GM18517 (cell line): ENCODE results near the gene SECISBP2.
"Not testable (repeated sequence)": the region's sequence is repeated elsewhere in the genome, so short reads cannot be mapped to it uniquely, and the experiment has no call there.

ENCODE experiments used
- ATAC-seq: cut with Tn5 transposase; IDR thresholded peaks from one replicate; pipeline ENCODE4 v1.9.1; 2021; ENCODE audit warnings: mild to moderate bottlenecking, moderate library complexity; ENCODE audit not compliant: unreplicated experiment

Gene SECISBP2

DNA sequence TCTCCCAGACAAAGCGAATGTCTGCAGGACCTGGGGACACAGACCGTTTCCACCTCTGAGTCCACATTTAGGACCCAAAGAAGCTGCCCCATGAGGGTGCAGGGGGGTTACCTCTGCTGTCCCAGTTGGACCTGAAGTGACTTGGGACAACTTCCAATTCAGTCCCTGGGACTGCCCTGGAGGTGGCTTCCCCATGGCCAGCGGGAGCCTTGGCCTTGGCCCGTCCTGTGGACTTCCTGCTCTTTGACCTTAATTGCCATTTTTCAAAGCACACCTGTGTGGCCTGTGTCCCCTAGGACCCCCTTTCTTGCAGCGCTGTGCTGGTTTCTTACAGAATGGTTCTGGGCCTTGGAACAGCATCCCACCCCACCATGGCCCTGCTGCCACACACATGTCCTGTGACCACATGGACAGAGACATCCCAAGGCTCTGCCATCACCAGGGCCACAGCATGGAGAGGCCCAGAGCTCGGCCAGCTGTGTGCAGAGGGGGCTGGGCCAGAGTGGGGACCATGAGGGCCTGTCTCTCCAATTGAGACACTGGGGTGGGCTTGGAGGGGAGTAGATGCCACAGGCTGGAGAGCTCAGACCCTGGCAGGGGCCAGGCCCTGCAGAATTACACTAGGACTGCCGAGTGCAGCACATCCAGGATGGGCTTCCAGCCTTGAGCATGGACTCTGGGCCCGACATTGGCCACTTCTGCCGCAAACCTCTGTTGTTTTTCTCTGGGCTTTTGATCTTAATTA lies 45.8 kb downstream of the SECISBP2 start:
- no peak for ATAC-seq

- ATAC-seq, result no peak
Measured at GRCh38 chr9:89364666-89365531, 46.6 kb downstream of the SECISBP2 start.

DNA sequence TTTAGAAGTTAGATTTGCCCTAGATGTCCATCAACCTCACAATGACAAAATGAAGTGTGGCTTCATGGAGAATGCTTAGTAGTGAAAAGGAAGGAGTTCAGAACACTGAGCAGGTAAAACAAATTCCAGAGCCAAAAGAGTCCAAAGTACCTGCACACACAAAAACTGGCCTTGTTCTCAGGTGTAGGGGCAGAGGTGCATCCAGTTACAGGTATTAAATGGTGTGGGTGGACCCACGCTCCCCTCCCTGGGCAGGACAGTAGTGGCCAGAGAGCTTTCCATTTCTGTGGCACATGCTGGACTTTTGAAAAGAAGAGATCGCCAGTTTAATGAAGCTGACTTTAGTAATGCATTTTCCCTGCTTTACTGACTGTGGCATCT lies 47.2 kb downstream of the SECISBP2 start:
- ATAC-seq, result no peak

DNA sequence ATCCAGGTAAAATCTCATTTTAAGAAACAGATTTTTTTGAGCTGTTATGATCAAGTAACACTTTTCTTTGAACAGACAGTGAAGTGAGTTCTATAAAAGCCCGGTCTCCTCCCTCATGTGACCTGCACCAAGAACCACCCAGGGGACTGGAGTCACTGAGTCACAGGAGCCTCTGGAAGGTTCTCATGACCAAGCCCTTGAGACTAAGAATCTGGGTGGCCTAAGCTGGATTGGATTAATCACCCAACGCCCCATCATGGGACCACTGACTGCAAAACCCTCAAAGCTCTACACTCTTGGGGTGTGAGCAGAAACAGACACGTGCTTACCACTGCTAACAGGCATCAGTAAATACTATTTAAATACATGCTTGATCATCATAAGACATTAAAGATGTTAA lies 48.4 kb downstream of the SECISBP2 start:
- ATAC-seq, result no peak

- no peak for ATAC-seq
Measured at GRCh38 chr9:89367281-89367680, 49.0 kb downstream of the SECISBP2 start.

DNA sequence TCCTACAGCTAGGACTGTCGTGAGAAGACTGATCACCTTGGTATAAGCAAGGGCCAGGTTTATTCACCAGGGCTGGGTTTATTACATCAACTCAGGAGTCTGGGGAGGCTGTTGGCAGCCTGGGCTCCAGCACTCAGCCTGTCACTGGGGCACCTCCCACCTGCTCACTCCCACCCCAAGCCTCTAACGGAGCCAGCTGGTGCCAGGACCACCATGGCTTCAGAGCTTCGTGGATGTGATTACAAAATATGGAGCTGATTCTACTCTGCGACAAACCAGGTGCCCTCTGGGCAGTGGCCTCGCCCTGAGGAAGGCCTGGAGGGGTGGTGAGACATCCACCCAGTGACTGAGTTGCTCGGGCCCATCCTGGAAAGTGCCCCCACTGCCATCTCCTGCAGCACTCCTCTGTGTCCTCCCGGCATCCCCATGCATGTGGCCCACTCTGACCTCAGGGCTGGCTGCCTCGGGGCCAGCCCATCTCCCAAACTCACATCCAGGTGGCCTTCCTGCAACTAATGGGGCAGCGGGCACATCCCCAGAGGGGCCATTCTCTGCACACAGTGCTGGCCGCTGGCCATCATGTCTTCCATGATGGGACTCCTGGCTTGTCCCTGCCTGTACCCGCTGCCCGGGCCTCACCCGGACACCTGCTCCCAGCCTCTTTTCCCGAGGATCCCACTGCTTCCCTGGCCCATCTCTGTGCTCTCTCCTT lies 49.6 kb downstream of the SECISBP2 start:
- no peak for ATAC-seq

DNA sequence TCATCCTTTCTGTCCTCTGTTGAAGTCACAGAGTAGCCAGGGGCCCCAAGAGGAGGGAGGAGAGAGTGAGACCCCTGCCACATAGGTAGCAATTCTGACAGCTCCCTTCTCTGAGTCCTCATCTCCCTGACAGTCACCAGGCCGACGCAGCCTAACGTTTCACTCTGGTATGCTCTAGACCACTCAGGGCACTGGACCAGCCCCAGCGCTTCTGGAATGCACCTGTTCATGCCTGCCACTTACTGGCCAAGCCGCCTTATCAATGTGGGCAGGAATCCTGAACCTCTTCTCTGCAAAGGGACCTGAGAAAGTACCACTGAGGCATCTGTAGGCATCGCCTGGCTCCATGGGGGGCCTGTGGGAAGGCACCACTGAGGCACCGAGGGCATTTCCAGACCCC lies 50.2 kb downstream of the SECISBP2 start:
- no peak for ATAC-seq

DNA sequence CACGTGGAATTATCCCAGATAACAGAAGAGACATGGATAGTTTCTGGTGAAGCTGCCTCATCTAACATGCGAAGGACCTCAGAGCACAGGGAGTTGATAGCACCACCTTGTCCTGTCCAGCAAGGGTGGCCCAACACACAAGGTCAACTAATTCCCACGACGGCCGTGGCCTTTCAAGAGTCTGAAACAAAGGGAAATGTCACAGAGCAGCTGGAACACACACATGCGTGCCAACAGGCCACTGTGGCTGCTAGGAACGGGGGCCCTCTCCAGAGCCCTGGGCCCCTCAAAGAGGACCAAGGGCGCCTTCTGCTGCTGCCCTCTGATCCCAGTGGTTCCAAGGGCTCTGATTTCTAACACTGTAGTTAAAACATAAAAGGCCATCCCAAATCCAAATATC lies 50.7 kb downstream of the SECISBP2 start:
- no peak for ATAC-seq

- no peak for ATAC-seq
Measured at GRCh38 chr9:89370593-89370992, 52.3 kb downstream of the SECISBP2 start.

DNA sequence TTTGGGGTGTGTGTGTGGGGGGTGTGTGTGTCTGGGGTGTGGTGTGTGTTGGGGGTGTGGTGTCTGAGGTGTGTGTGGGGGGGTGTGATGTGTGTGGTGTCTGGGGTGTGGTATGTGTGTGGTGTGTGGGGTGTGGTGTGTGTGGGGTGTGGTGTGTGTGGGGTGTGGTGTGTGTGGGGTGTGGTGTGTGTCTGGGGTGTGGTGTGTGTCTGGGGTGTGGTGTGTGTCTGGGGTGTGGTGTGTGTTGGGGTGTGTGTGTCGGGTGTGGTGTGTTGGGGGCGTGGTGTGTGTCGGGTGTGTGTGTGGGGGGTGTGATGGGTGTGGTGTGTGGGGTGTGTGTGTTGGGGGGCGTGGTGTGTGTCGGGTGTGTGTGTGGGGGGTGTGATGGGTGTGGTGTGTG lies 53.5 kb downstream of the SECISBP2 start:
- not testable (repeated sequence) for ATAC-seq

- ATAC-seq, result no peak
Measured at GRCh38 chr9:89372230-89372816, 54.0 kb downstream of the SECISBP2 start.

GRCh38 chr9:89372979-89373378 lies 54.7 kb downstream of the SECISBP2 start:
- ATAC-seq, result no peak

DNA sequence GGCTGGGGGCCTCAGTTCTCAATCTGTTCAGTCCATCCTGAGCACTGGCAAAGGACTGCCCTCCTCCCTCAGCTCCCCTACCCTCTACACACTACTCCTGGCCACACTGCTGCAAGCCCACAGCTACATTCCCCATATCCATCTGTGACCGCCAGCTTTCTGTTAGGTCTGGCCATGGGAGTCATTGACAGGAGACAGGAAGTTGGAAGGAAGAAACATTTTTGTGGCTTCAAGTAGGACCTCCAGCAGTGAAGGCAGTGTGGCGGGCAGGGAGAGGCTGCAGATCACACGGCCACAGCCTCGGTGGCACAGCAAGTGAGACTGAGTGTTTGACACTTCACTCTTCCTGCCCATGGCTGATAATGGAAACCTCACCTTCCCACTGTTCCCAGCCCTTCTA lies 55.9 kb downstream of the SECISBP2 start:
- ATAC-seq, result no peak

- ATAC-seq, result peak; percentile 55
Measured at GRCh38 chr9:89375191-89375760, 57.0 kb downstream of the SECISBP2 start.

DNA sequence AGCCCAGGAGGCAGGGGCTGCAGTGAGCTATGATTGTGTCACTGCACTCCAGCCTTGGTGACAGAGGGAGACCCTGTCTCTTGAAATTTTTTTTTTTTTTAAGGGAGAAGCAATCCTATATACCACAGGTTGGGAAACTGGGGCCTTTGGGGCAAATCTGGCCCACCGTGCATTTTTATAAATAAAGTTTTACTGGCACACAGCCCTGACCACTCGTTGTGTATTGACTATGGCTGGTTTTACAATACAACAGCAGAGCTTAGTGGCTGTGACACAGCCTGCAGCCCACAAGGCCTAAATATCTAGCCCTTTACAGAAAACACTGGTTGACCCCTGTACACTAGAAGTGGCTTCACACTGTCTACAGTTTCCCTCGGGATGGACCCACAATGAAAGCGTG lies 58.0 kb downstream of the SECISBP2 start:
- no peak for ATAC-seq

DNA sequence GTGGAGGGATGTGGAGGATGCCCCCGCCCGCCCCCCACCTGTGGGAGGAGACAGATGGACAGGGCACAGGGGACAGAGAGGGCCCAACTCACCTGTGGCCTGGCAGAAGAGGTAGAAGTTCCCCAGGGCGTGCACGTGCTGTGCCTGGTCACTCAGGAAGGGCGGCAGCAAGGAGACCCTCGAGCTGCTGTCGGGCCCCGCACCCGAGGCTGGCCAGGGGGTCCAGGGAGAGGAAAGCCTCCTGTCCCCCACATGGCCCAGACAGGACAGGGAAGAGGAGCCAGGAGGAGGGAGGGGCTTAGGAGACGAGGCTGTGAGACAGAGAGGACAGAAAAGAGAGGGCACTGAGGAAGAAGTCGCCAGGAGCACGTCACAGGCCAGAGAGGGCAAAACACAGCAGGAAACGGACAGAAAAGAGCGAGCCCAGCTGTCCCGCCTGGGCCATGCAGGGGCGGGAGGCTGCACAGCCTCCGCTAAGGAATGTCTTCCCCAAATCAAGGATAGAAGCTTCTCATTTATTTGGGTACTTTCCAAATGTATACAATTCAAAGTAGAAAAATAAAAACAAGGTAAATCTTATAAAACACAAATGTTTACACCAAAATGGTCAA lies 58.5 kb downstream of the SECISBP2 start:
- ATAC-seq, result no peak

DNA sequence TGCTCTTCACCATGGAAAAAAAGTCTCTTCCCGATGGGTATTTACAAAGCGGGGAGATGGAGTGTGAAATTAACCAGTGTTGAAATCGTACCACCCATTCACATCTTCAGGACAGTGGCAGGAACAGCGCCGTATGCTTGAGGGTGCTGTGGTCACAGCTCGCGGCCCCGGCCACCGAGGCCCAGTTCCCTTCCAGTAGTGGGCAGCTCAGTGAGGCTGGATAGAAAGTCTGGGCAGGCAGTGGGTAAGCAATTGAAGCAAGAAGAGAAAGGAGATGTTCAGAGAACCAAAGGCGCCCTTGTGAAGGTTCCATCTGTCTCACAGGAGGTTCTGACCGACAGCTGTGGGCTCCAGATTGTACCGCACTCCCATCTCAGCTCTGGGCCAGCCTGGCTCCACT lies 59.1 kb downstream of the SECISBP2 start:
- ATAC-seq, result no peak

- no peak for ATAC-seq
Measured at GRCh38 chr9:89378541-89378940, 60.2 kb downstream of the SECISBP2 start.

DNA sequence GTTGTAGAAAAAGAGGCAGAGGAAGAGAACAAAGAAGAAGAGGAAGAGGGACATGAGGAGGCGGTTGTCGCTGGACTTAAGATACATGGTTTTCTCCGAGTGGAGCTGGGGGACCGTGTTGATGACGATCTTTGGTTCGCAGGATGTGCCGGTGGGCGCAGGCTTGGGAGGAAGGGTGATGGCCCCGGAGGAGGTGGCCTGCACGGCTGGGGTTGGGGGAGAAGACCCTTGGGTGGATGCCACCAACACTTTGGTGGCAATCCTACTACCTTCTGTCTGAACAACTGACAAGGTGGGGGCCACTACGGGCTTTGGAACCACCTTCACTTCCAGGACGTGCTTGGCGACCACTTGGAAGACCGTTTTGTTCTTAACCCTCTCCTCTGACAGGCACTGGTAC lies 60.7 kb downstream of the SECISBP2 start:
- ATAC-seq, result no peak

DNA sequence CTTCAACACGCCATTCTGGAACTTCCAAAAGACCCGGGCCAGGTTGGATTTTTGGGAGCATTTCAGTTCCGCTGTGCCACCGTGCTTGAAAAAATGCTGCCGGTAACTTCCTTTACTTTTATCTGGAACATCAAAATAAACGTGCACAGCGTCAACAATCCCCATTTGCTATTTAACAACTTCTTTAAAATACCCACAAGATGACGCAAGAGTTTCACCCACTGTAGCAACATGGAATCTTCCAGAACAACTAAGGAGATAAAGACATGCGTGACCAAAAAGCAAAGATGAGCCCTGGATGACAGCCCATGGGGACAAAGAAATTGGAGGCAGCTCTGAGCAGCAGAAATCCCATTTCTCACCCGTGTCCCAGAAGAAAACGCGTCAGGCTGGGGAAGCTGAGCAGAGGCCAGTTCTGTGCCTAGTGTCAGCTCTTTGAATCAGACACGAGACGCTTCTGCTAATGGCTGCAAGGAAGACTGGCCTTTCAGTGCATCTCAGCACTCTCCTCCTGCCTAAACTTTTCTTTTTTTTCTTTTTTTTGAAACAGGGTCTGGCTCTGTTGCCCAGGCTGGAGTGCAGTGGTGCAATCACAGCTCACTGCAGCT lies 61.3 kb downstream of the SECISBP2 start:
- no peak for ATAC-seq
